Spleen (tissue), 11 donors: ENCODE data around the gene KRTAP3-1. TPM values are rescaled to one million over a fixed set of nuclear protein-coding genes. Genes with fewer than 3 reads are reported as not detected.

Source experiments
- DNase-seq: peaks from one replicate; pipeline ENCODE4 v3.0.0-alpha.2; 2020
- H3K27ac ChIP-seq, 8 donors: fragments of 200-600 bp; sonication (generic) in 7 of 8; 1 replicate in 4 of 8; 2 replicates in 4 of 8; pipeline versions ENCODE4 v1.5.0 to v1.8.0; 2016 to 2021; ENCODE audit warnings: inconsistent platforms in 4 of 8, mild to moderate bottlenecking in 4 of 8, moderate library complexity in 1 of 8
- H3K27me3 ChIP-seq, 7 donors: fragments of 200-600 bp; sonication (generic) in 6 of 7; replicated peaks in 1 of 7; 1 replicate in 4 of 7; 2 replicates in 3 of 7; pipeline versions ENCODE4 v1.5.0 to v1.8.0; 2016 to 2021; ENCODE audit warnings: inconsistent platforms in 3 of 7, mild to moderate bottlenecking in 1 of 7
- H3K36me3 ChIP-seq, 6 donors: fragments of 200-600 bp; sonication (generic) in 5 of 6; 1 replicate in 4 of 6; 2 replicates in 2 of 6; pipeline versions ENCODE4 v1.5.0 to v1.8.0; 2016 to 2021; ENCODE audit warnings: inconsistent platforms in 2 of 6
- H3K4me1 ChIP-seq, 6 donors: fragments of 200-600 bp; sonication (generic) in 5 of 6; 1 replicate in 3 of 6; 2 replicates in 3 of 6; pipeline versions ENCODE4 v1.5.0 to v1.8.0; 2016 to 2021; ENCODE audit warnings: inconsistent platforms in 3 of 6
- H3K4me3 ChIP-seq, 8 donors: fragments of 200-600 bp; sonication (generic) in 7 of 8; 1 replicate in 4 of 8; 2 replicates in 4 of 8; pipeline versions ENCODE4 v1.5.0 to v1.8.0; 2016 to 2021; ENCODE audit warnings: inconsistent platforms in 4 of 8, mild to moderate bottlenecking in 4 of 8, moderate library complexity in 2 of 8
- H3K9me3 ChIP-seq, 8 donors: fragments of 200-600 bp; sonication (generic) in 7 of 8; 1 replicate in 4 of 8; 2 replicates in 4 of 8; pipeline versions ENCODE4 v1.5.0 to v1.8.0; 2016 to 2021; ENCODE audit warnings: inconsistent platforms in 4 of 8
- POLR2A ChIP-seq, 3 donors: fragments of 450-650 bp; IDR thresholded peaks; one replicate each; pipeline ENCODE4 v1.5.1; 2017; ENCODE audit warnings: antibody characterized with exemption in 3 of 3, mild to moderate bottlenecking in 1 of 3
- POLR2AphosphoS5 ChIP-seq, 3 donors: sonication (generic); formaldehyde crosslinking; IDR thresholded peaks; one replicate each; pipeline ENCODE4 v1.5.1; 2017; ENCODE audit warnings: antibody characterized with exemption in 3 of 3
- WGBS, 5 donors: extraction: QIAGEN DNeasy Blood & Tissue Kit in 3 of 5; methylation state at CpG; one replicate each; pipeline versions ENCODE4 v1.1.5 to v1.1.7; 2013 to 2018; 5-methylcytosine and 5-hydroxymethylcytosine counted together
- intact Hi-C: fragments of 100-400 bp; cut with DNase I; formaldehyde crosslinking; loops from one replicate; pipeline ENCODE4 v1.15.0; 2023; ENCODE audit warnings: low total_unique reads
- polyA plus RNA-seq, 3 donors: library from polyadenylated mRNA; stranded (reverse); fragments of 200-250 nt; gene quantifications; one replicate each; pipeline ENCODE4 v1.2.1, GENCODE V29; 2013
- total RNA-seq, 7 donors: library from RNA; depleted of rRNA in 3 of 7; stranded (reverse); fragments of >200 nt in 3 of 7; fragmentation: NEBNext Ultra II Directional in 4 of 7; extraction: Animal tissue kit (Norgen Biotek cat#: 25700) in 4 of 7; gene quantifications; one replicate each; pipeline versions ENCODE4 v1.1.0 to v1.2.1, GENCODE V29; 2016 to 2021
- TF ChIP-seq, protein P1 (sequence below), 11 experiments: fragments of 200-600 bp in 7 of 11; fragments of 450-650 bp in 4 of 11; sonication (generic) in 4 of 11; IDR thresholded peaks in 8 of 11; conservative IDR thresholded peaks in 3 of 11; 1 replicate in 7 of 11; 2 replicates in 4 of 11; pipeline versions ENCODE4 v1.4.0 to v1.8.0; 2016 to 2021; ENCODE audit warnings: antibody characterized with exemption in 11 of 11, inconsistent platforms in 4 of 11, mild to moderate bottlenecking in 1 of 11
- donor health status: healthy with polysubstance abuse.
- donor health status: DM: no; HTN: no; CAD: no; lungs with moderate emphysema.
- donor health status: DM: no; HTN: no; CAD: no.
- donor health status: Bipolar disorder and iron deficiency.
- donor health status: healthy.
- donor health status: DM: no; HTN: no; CAD: no.
- donor health status: DM: yes; HTN: yes; CAD: no.

KRTAP3-1 gene
- total and polyA plus RNA-seq, 10 donors = not detected

DNA sequence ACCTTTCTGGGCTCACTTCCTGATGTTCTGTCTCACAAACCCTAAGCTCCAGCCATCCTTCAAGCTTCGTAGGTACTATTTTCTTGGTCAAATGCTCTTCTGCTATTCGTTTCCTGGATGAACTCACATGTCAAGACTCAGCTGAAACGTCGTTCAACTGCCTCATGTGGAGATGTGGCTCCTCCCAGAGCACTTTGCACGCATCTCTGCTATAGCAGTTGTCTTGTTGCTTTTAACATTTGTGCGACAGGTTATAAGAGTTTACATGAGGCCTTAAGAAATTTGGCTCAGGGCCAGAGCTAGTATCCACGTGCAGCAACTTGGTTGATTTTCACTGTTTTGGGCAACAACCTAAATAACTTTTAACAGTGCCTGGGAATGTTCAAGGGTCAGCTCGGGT is 22.0 kb downstream of the KRTAP3-1 start:
- H3K36me3 ChIP-seq = no peaks in the 10 kb centered on the region
- no peak for DNase-seq
- no peak overlapping the region for H3K27ac ChIP-seq
- H3K27me3 ChIP-seq = peaks cover 0 to 26% (median 0%) of the 10 kb centered on the region in 7 donors
- H3K4me3 ChIP-seq = no peak overlapping the region
- TF ChIP-seq, protein P1, sequence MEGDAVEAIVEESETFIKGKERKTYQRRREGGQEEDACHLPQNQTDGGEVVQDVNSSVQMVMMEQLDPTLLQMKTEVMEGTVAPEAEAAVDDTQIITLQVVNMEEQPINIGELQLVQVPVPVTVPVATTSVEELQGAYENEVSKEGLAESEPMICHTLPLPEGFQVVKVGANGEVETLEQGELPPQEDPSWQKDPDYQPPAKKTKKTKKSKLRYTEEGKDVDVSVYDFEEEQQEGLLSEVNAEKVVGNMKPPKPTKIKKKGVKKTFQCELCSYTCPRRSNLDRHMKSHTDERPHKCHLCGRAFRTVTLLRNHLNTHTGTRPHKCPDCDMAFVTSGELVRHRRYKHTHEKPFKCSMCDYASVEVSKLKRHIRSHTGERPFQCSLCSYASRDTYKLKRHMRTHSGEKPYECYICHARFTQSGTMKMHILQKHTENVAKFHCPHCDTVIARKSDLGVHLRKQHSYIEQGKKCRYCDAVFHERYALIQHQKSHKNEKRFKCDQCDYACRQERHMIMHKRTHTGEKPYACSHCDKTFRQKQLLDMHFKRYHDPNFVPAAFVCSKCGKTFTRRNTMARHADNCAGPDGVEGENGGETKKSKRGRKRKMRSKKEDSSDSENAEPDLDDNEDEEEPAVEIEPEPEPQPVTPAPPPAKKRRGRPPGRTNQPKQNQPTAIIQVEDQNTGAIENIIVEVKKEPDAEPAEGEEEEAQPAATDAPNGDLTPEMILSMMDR (IDR thresholded peaks at IDR 0.05 in 8 of 11, conservative IDR thresholded peaks at IDR 0.05 in 3 of 11) = no peak
- TF ChIP-seq POLR2A (IDR thresholded peaks at IDR 0.05) = no peak
- TF ChIP-seq POLR2AphosphoS5 (IDR thresholded peaks at IDR 0.05) = no peak
- intact Hi-C loops = no loop called here
- WGBS, 5 donors = 53 to 71% (median 63%) methylated on average over 8 of the region's 8 CpGs
- peaks cover 0 to 6% (median 0%) of the 10 kb centered on the region in 6 donors for H3K4me1 ChIP-seq
- H3K9me3 ChIP-seq = peaks cover 0 to 3% (median 0%) of the 10 kb centered on the region in 8 donors

DNA sequence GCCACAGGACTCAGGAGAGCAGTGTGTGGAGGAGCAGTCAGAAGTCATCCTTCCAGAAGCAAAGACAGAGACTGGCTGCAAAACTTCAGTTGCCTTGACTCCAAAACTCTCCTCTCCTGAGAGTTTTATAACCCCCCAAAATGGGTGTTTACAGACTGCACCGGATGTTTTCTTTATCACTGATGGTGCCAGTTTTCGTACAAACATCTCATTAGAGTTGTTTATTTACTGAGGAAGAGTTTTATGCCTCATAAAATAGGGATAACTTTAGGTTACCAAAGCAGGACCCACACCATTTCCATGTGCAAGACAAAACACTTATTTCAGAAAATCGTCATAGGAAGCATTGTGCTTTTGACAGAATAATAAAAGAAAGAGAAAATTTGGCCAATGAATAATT is 24.7 kb downstream of the KRTAP3-1 start, which contains the start of gene KRT40:
Gene KRT40 (minus strand): TSS at position 101 of the 400 bp plus-strand sequence. CDS start 53 bp downstream, at position 48.
- DNase-seq = no peak
- 42 to 64% (median 56%) methylated on average over 3 of the region's 3 CpGs for WGBS, 5 donors
- TF ChIP-seq POLR2AphosphoS5 (IDR thresholded peaks at IDR 0.05) (no peak), POLR2A (IDR thresholded peaks at IDR 0.05) (no peak)
- TF ChIP-seq, protein P1 (IDR thresholded peaks at IDR 0.05 in 8 of 11, conservative IDR thresholded peaks at IDR 0.05 in 3 of 11) = no peak
- H3K27me3 ChIP-seq = peaks cover 0 to 17% (median 0%) of the 10 kb centered on the region in 7 donors
- intact Hi-C loops = no loop called here
- no peaks in the 10 kb centered on the region for H3K9me3 ChIP-seq
- H3K4me1 ChIP-seq = peaks cover 0 to 6% (median 0%) of the 10 kb centered on the region in 6 donors
- H3K4me3 ChIP-seq = no peak within 1 kb of the TSS
- no peak within 1 kb of the TSS for H3K27ac ChIP-seq
- H3K36me3 ChIP-seq = no peaks in the 10 kb centered on the region

DNA sequence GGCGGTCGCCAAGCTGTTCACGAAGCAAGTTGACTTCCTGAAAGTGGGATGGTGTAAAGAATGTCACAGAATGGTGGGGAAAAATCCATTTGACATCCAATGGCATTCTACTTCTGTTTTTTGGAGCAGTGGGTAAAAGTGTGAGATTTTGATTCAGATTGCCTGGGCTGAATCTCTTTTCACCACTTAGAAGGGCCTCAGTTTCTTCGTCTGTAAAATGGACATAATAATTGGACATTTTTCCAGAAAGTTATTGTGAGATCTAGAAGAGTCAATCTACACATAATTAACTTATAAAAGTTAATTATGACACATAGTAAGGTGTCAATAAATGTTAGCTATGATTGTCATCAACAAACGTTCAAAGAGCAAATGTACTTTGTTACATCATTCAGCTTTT is 27.8 kb downstream of the KRTAP3-1 start:
- H3K9me3 ChIP-seq = no peaks in the 10 kb centered on the region
- no peak overlapping the region for H3K4me3 ChIP-seq
- H3K36me3 ChIP-seq = no peaks in the 10 kb centered on the region
- WGBS, 5 donors = 56 to 70% (median 63%) methylated on average over 5 of the region's 5 CpGs
- no peak overlapping the region for H3K27ac ChIP-seq
- TF ChIP-seq POLR2A (IDR thresholded peaks at IDR 0.05) (no peak), POLR2AphosphoS5 (IDR thresholded peaks at IDR 0.05) (no peak)
- TF ChIP-seq, protein P1 (IDR thresholded peaks at IDR 0.05 in 8 of 11, conservative IDR thresholded peaks at IDR 0.05 in 3 of 11) = no peak
- no peaks in the 10 kb centered on the region for H3K4me1 ChIP-seq
- H3K27me3 ChIP-seq = peaks cover 0 to 27% (median 0%) of the 10 kb centered on the region in 7 donors
- no peak for DNase-seq
- intact Hi-C loops = no loop called here

DNA sequence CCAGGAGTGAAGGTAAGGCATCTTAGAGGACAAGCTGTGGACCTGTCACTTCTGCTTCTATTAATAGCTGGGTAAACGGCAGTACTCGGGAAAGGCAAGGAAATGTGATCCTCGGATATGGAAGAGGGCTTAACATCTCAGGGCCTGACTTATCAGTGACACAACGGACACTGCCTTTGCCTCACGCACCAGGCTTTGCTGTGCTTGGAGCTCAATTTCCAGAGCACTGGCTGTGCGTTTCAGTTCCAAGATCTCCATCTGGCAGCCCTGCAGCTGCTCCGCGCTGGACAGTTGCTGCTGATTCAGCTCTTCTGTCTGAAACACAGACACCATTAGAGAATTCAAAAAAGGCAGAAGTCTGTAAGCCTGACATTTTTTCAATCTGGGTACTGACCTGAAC is 28.3 kb downstream of the KRTAP3-1 start:
- TF ChIP-seq POLR2AphosphoS5 (IDR thresholded peaks at IDR 0.05) (no peak), POLR2A (IDR thresholded peaks at IDR 0.05) (no peak)
- TF ChIP-seq, protein P1 (IDR thresholded peaks at IDR 0.05 in 8 of 11, conservative IDR thresholded peaks at IDR 0.05 in 3 of 11) = no peak
- Histone ChIP-seq H3K9me3 (no peaks in the 10 kb centered on the region), H3K27ac (no peak overlapping the region), H3K4me1 (no peaks in the 10 kb centered on the region), H3K36me3 (no peaks in the 10 kb centered on the region), H3K27me3 (peaks cover 0 to 29% (median 0%) of the 10 kb centered on the region in 7 donors), H3K4me3 (no peak overlapping the region)
- no peak for DNase-seq
- 61 to 78% (median 62%) methylated on average over 8 of the region's 8 CpGs for WGBS, 5 donors
- intact Hi-C loops = no loop called here
